Measurements from ENCODE around the gene WDR77. TPM values are rescaled to one million over a fixed set of nuclear protein-coding genes. Genes with fewer than 3 reads are reported as not detected.
A peak's percentile ranks its signal among the peaks of the same experiment; 100 is the strongest.

The WDR77 gene
- total and polyA plus RNA-seq, 9 of the 15 experiments (the other 6 are each of a cell fraction or from before 2014, with no cell fraction given) = 20.6 to 160 (median 75.3) TPM

DNA sequence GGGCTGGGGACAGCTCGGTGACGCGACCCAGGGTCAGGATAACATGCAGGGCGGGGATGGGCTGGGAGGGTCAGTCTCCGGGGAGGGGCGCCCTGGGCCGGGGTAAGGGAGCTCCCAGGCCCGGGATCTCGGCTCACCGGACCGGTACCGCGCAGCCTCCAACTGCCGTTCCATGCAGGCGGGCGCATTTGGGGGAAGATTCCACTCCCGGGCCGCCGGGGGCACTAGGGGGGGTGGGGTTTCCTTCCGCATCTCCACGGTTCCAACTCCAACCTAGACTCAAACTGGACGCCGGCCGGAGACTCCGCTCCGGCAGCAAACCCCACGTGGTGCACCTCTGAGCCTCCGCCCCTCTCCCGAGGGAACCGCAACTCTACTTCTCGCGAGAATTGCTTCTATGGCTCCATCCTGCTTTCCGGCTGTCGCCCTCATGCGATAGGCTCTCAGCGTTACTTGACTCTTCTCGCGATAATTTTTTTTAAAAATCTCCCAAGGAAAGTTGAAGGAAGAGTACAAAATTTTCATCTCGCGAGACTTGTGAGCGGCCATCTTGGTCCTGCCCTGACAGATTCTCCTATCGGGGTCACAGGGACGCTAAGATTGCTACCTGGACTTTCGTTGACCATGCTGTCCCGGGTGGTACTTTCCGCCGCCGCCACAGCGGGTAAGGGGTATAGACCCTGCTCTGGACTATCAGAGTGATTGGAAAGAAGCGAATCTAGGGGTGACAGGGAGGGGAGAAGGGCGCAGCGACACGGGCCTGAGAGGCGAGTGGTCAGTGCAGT lies at the start of gene WDR77, which contains the start of gene ATP5PB (continued):
- TF ChIP-seq NR2C1 (IDR thresholded peaks at IDR 0.05) (peak; percentile 69), NR2C1 (tag; IDR thresholded peaks at IDR 0.05) (peak; percentile 75; the same call in 1 of the 2 replicates), JUN (IDR thresholded peaks at IDR 0.05; ENCODE audit: borderline replicate concordance, low read depth, low read length) (0 out of 2 replicates have a peak, but pooled peaks have one; percentile 34), JUN (CRISPR knock-in tag; IDR thresholded peaks at IDR 0.05; ENCODE audit: borderline replicate concordance) (no peak), CTBP1 (IDR thresholded peaks at IDR 0.05; ENCODE audit: borderline replicate concordance) (peak; percentile 4; the same call in 1 of the 2 replicates), MYC (IDR thresholded peaks at IDR 0.05; ENCODE audit: low read depth, low read length) (peak; percentile 98), MYC (CRISPR knock-in tag; IDR thresholded peaks at IDR 0.05; ENCODE audit: borderline replicate concordance, low read depth) (0 out of 2 replicates have a peak, but pooled peaks have one; percentile 53), TAL1 (IDR thresholded peaks at IDR 0.05) (no peak), ZNF696 (CRISPR knock-in tag; conservative IDR thresholded peaks at IDR 0.05) (no peak), ASH1L (IDR thresholded peaks at IDR 0.05; ENCODE audit: borderline replicate concordance, low read depth, partially characterized antibody) (peak; percentile 66), ELF1 (tag; IDR thresholded peaks at IDR 0.05) (peak; percentile 75), CHD2 (IDR thresholded peaks at IDR 0.05; ENCODE audit: low read depth, low read length) (peak; percentile 98), FOXK1 (CRISPR knock-in tag; IDR thresholded peaks at IDR 0.05; ENCODE audit: borderline replicate concordance) (0 out of 2 replicates have a peak, but pooled peaks have one; percentile 74), SMARCB1 (IDR thresholded peaks at IDR 0.05; ENCODE audit: insufficient read length, low read depth) (no peak), GTF2F1 (IDR thresholded peaks at IDR 0.05; ENCODE audit: low read depth, low read length) (no peak), KDM5B (IDR thresholded peaks at IDR 0.05; ENCODE audit: insufficient replicate concordance, low read depth, low read length) (peak; percentile 63), NEUROD1 (IDR thresholded peaks at IDR 0.05; ENCODE audit: borderline replicate concordance, low read depth, low read length, partially characterized antibody) (peak; percentile 82)
- TF ChIP-seq, protein P1, sequence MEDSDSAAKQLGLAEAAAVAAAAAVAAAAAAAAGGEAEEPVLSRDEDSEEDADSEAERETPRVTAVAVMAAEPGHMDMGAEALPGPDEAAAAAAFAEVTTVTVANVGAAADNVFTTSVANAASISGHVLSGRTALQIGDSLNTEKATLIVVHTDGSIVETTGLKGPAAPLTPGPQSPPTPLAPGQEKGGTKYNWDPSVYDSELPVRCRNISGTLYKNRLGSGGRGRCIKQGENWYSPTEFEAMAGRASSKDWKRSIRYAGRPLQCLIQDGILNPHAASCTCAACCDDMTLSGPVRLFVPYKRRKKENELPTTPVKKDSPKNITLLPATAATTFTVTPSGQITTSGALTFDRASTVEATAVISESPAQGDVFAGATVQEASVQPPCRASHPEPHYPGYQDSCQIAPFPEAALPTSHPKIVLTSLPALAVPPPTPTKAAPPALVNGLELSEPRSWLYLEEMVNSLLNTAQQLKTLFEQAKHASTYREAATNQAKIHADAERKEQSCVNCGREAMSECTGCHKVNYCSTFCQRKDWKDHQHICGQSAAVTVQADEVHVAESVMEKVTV (CRISPR knock-in tag; IDR thresholded peaks at IDR 0.05) = no peak
- TF ChIP-seq, protein P2, sequence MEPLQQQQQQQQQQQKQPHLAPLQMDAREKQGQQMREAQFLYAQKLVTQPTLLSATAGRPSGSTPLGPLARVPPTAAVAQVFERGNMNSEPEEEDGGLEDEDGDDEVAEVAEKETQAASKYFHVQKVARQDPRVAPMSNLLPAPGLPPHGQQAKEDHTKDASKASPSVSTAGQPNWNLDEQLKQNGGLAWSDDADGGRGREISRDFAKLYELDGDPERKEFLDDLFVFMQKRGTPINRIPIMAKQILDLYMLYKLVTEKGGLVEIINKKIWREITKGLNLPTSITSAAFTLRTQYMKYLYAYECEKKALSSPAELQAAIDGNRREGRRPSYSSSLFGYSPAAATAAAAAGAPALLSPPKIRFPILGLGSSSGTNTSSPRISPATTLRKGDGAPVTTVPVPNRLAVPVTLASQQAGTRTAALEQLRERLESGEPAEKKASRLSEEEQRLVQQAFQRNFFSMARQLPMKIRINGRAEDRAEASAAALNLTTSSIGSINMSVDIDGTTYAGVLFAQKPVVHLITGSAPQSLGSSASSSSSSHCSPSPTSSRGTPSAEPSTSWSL (CRISPR knock-in tag; IDR thresholded peaks at IDR 0.05; ENCODE audit: borderline replicate concordance) = no peak; the same call in 1 of the 2 replicates
- TF ChIP-seq, protein P3, sequence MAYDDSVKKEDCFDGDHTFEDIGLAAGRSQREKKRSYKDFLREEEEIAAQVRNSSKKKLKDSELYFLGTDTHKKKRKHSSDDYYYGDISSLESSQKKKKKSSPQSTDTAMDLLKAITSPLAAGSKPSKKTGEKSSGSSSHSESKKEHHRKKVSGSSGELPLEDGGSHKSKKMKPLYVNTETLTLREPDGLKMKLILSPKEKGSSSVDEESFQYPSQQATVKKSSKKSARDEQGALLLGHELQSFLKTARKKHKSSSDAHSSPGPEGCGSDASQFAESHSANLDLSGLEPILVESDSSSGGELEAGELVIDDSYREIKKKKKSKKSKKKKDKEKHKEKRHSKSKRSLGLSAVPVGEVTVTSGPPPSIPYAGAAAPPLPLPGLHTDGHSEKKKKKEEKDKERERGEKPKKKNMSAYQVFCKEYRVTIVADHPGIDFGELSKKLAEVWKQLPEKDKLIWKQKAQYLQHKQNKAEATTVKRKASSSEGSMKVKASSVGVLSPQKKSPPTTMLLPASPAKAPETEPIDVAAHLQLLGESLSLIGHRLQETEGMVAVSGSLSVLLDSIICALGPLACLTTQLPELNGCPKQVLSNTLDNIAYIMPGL (CRISPR knock-in tag; IDR thresholded peaks at IDR 0.05) = no peak
- TF ChIP-seq, protein P4, sequence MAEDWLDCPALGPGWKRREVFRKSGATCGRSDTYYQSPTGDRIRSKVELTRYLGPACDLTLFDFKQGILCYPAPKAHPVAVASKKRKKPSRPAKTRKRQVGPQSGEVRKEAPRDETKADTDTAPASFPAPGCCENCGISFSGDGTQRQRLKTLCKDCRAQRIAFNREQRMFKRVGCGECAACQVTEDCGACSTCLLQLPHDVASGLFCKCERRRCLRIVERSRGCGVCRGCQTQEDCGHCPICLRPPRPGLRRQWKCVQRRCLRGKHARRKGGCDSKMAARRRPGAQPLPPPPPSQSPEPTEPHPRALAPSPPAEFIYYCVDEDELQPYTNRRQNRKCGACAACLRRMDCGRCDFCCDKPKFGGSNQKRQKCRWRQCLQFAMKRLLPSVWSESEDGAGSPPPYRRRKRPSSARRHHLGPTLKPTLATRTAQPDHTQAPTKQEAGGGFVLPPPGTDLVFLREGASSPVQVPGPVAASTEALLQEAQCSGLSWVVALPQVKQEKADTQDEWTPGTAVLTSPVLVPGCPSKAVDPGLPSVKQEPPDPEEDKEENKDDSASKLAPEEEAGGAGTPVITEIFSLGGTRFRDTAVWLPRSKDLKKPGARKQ (CRISPR knock-in tag; IDR thresholded peaks at IDR 0.05) = no peak
